ENCODE results near the gene LRRC18.

LRRC18 gene

GRCh38 chr10:48880016-48880705, 59.5 kb downstream of the LRRC18 start:
- DNase-seq (ENCODE audit: low read depth), result no peak

DNA sequence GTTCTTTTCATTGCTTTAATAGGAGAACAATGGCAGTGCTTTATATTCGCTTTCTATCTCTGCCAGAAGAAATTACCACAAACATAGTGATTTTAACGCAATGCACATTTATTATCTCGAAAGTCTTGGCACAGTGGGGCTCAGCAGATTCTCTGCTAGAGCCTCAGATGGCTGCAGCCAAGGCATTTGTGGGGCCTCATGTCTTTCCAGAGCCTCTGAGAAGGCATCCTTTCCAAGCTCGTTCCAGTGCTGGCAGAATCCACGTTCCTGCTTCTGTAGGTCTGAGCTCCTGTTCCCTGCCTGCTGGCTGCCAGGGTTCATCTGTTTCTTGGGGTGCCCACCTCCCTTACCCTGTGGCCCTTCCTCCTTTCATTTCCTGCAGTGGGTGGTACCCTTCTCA, 60.2 kb downstream of the LRRC18 start:
- no peak for DNase-seq (ENCODE audit: low read depth)

GRCh38 chr10:48878091-48878490, 61.5 kb downstream of the LRRC18 start:
- DNase-seq (ENCODE audit: low read depth), result no peak

GRCh38 chr10:48872234-48872633, 67.4 kb downstream of the LRRC18 start:
- DNase-seq (ENCODE audit: low read depth), result no peak

All from T-helper 22 cell (primary cell).